Measurements from ENCODE around the gene SAP30BP. TPM values are rescaled to one million over a fixed set of nuclear protein-coding genes. Genes with fewer than 3 reads are reported as not detected.

Gene SAP30BP
- total and polyA plus RNA-seq, 2 of the 13 experiments (the other 11 are each of a cell fraction or from before 2014, with no cell fraction given) = 67.7 to 99.4 TPM

GRCh38 chr17:75753514-75754377, 86.6 kb downstream of the SAP30BP start (continued):
- TF ChIP-seq IKZF5 (CRISPR knock-in tag; IDR thresholded peaks at IDR 0.05) (no peak), HMGXB4 (CRISPR knock-in tag; IDR thresholded peaks at IDR 0.05; ENCODE audit: borderline replicate concordance in 1 of 2, low read depth in 1 of 2) (peak; percentile 72 to 80), POLR2AphosphoS2 (IDR thresholded peaks at IDR 0.05; ENCODE audit: low read depth, low read length) (no peak), ZNF546 (CRISPR knock-in tag; conservative IDR thresholded peaks at IDR 0.05) (peak; percentile 59), CENPBD1 (CRISPR knock-in tag; IDR thresholded peaks at IDR 0.05; ENCODE audit: borderline replicate concordance, low read depth) (no peak), E2F1 (CRISPR knock-in tag; IDR thresholded peaks at IDR 0.05) (peak; percentile 76), SSRP1 (CRISPR knock-in tag; IDR thresholded peaks at IDR 0.05) (no peak; the same call in 1 of the 2 replicates), ZNF569 (CRISPR knock-in tag; IDR thresholded peaks at IDR 0.05; ENCODE audit: borderline replicate concordance) (no peak), NFE2L2 (IDR thresholded peaks at IDR 0.05; ENCODE audit: low read length) (no peak), CHCHD3 (CRISPR knock-in tag; IDR thresholded peaks at IDR 0.05) (peak; percentile 73; the same call in 1 of the 2 replicates), PHB2 (IDR thresholded peaks at IDR 0.05; ENCODE audit: partially characterized antibody) (no peak), ZNF510 (CRISPR knock-in tag; IDR thresholded peaks at IDR 0.05; ENCODE audit: low read depth) (no peak; the same call in 1 of the 2 replicates), ZNF839 (CRISPR knock-in tag; IDR thresholded peaks at IDR 0.05; ENCODE audit: borderline replicate concordance) (no peak), ZNF205 (CRISPR knock-in tag; IDR thresholded peaks at IDR 0.05) (no peak; the same call in 1 of the 2 replicates), RFX5 (IDR thresholded peaks at IDR 0.05; ENCODE audit: low read depth, low read length) (no peak), ZNF12 (CRISPR knock-in tag; IDR thresholded peaks at IDR 0.05) (no peak; the same call in 1 of the 2 replicates), SNAPC4 (CRISPR knock-in tag; IDR thresholded peaks at IDR 0.05) (0 out of 2 replicates have a peak, but pooled peaks have one; percentile 54), ZIK1 (CRISPR knock-in tag; IDR thresholded peaks at IDR 0.05; ENCODE audit: borderline replicate concordance, low read depth) (peak; percentile 86; the same call in 1 of the 2 replicates), PHF21A (CRISPR knock-in tag; IDR thresholded peaks at IDR 0.05) (peak; percentile 37; the same call in 1 of the 2 replicates)
